ENCODE measurements around the gene ZFYVE28.

ZFYVE28 gene

GRCh38 chr4:2401610-2401983 is 16.8 kb downstream of the ZFYVE28 start:
- no peak for TF ChIP-seq CTCF (IDR thresholded peaks at IDR 0.05; ENCODE audit: extremely low read depth, insufficient read depth, missing control alignments)
- no peak for DNase-seq (ENCODE audit: low spot score)
- in situ Hi-C loops (cut with MboI; ENCODE audit: low pct_unique_long_range_greater_than_20kb, low sequenced_read_pairs, unreplicated experiment), result no loop called here

- DNase-seq (ENCODE audit: low spot score), result no peak
- in situ Hi-C loops (cut with MboI; ENCODE audit: low pct_unique_long_range_greater_than_20kb, low sequenced_read_pairs, unreplicated experiment), result no loop called here
- no peak for TF ChIP-seq CTCF (IDR thresholded peaks at IDR 0.05; ENCODE audit: extremely low read depth, insufficient read depth, missing control alignments)
Observed at GRCh38 chr4:2400841-2401609, 17.4 kb downstream of the ZFYVE28 start.

- DNase-seq (ENCODE audit: low spot score), result no peak
- TF ChIP-seq CTCF (IDR thresholded peaks at IDR 0.05; ENCODE audit: extremely low read depth, insufficient read depth, missing control alignments), result no peak
- in situ Hi-C loops (cut with MboI; ENCODE audit: low pct_unique_long_range_greater_than_20kb, low sequenced_read_pairs, unreplicated experiment), result no loop called here
Observed at GRCh38 chr4:2399631-2400190, 18.7 kb downstream of the ZFYVE28 start.

- TF ChIP-seq CTCF (IDR thresholded peaks at IDR 0.05; ENCODE audit: extremely low read depth, insufficient read depth, missing control alignments), result no peak
- no peak for DNase-seq (ENCODE audit: low spot score)
- in situ Hi-C loops (cut with MboI; ENCODE audit: low pct_unique_long_range_greater_than_20kb, low sequenced_read_pairs, unreplicated experiment), result no loop called here
Observed at GRCh38 chr4:2399216-2399615, 19.2 kb downstream of the ZFYVE28 start.

GRCh38 chr4:2397596-2398379 is 20.7 kb downstream of the ZFYVE28 start:
- DNase-seq (ENCODE audit: low spot score), result no peak
- in situ Hi-C loops (cut with MboI; ENCODE audit: low pct_unique_long_range_greater_than_20kb, low sequenced_read_pairs, unreplicated experiment), result no loop called here
- TF ChIP-seq CTCF (IDR thresholded peaks at IDR 0.05; ENCODE audit: extremely low read depth, insufficient read depth, missing control alignments), result no peak

GRCh38 chr4:2396781-2397368 is 21.6 kb downstream of the ZFYVE28 start:
- no peak for DNase-seq (ENCODE audit: low spot score)

More at GRCh38 chr4:2396781-2397368, 21.6 kb downstream of the ZFYVE28 start:
- in situ Hi-C loops (cut with MboI; ENCODE audit: low pct_unique_long_range_greater_than_20kb, low sequenced_read_pairs, unreplicated experiment), result no loop called here
- no peak for TF ChIP-seq CTCF (IDR thresholded peaks at IDR 0.05; ENCODE audit: extremely low read depth, insufficient read depth, missing control alignments)

All from GM13977 (cell line).